ENCODE measurements around the gene ZP3.

ZP3 gene

GRCh38 chr7:76408121-76408560 is 16.6 kb upstream of the ZP3 start:
- H3K9ac ChIP-seq (ENCODE audit: low read length): no peak overlapping the region
- H2AFZ ChIP-seq (ENCODE audit: low read length): no peak overlapping the region
- H3K9me2 ChIP-seq (replicated peaks; ENCODE audit: insufficient read depth, low read length): no peaks in the 10 kb centered on the region
- H3K27ac ChIP-seq (ENCODE audit: low read length): no peak overlapping the region
- TF ChIP-seq EZH2 (optimal IDR thresholded peaks at IDR 0.05; ENCODE audit: low read depth, low read length) (no peak), EZH2phosphoT487 (IDR thresholded peaks at IDR 0.05; ENCODE audit: low read length) (no peak)
- TF ChIP-seq, protein P1, sequence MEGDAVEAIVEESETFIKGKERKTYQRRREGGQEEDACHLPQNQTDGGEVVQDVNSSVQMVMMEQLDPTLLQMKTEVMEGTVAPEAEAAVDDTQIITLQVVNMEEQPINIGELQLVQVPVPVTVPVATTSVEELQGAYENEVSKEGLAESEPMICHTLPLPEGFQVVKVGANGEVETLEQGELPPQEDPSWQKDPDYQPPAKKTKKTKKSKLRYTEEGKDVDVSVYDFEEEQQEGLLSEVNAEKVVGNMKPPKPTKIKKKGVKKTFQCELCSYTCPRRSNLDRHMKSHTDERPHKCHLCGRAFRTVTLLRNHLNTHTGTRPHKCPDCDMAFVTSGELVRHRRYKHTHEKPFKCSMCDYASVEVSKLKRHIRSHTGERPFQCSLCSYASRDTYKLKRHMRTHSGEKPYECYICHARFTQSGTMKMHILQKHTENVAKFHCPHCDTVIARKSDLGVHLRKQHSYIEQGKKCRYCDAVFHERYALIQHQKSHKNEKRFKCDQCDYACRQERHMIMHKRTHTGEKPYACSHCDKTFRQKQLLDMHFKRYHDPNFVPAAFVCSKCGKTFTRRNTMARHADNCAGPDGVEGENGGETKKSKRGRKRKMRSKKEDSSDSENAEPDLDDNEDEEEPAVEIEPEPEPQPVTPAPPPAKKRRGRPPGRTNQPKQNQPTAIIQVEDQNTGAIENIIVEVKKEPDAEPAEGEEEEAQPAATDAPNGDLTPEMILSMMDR (IDR thresholded peaks at IDR 0.05; ENCODE audit: low read length): no peak
- no peaks in the 10 kb centered on the region for H3F3A ChIP-seq (ENCODE audit: insufficient read depth, low read length)
- H3K9me3 ChIP-seq (replicated peaks; ENCODE audit: insufficient read depth, low read length): no peaks in the 10 kb centered on the region
- DNase-seq: no peak
- H3K36me3 ChIP-seq (replicated peaks; ENCODE audit: insufficient read depth, low read length): no peaks in the 10 kb centered on the region
- H3K4me1 ChIP-seq (ENCODE audit: low read length): peaks cover 4% of the 10 kb centered on the region; the same call in 1 of the 2 replicates
- H3K79me2 ChIP-seq (ENCODE audit: low read length): no peaks in the 10 kb centered on the region
- H4K20me1 ChIP-seq (ENCODE audit: insufficient read depth, low read length): no peaks in the 10 kb centered on the region
- H3K4me2 ChIP-seq (ENCODE audit: low read depth, low read length): no peak overlapping the region
- no peak overlapping the region for H3K4me3 ChIP-seq (ENCODE audit: low read length)
- no peaks in the 10 kb centered on the region for H3K27me3 ChIP-seq (replicated peaks; ENCODE audit: insufficient read depth, low read length)

- TF ChIP-seq EZH2 (optimal IDR thresholded peaks at IDR 0.05; ENCODE audit: low read depth, low read length) (no peak), EZH2phosphoT487 (IDR thresholded peaks at IDR 0.05; ENCODE audit: low read length) (no peak)
- TF ChIP-seq, protein P1 (IDR thresholded peaks at IDR 0.05; ENCODE audit: low read length): no peak
- Histone ChIP-seq H3F3A (ENCODE audit: insufficient read depth, low read length) (no peaks in the 10 kb centered on the region), H3K9me2 (replicated peaks; ENCODE audit: insufficient read depth, low read length) (no peaks in the 10 kb centered on the region), H2AFZ (ENCODE audit: low read length) (no peak within 1 kb of the TSS), H3K36me3 (replicated peaks; ENCODE audit: insufficient read depth, low read length) (no peaks in the 10 kb centered on the region), H3K27ac (ENCODE audit: low read length) (no peak within 1 kb of the TSS), H3K4me3 (ENCODE audit: low read length) (no peak within 1 kb of the TSS), H3K4me2 (ENCODE audit: low read depth, low read length) (no peak within 1 kb of the TSS), H4K20me1 (ENCODE audit: insufficient read depth, low read length) (no peaks in the 10 kb centered on the region), H3K27me3 (replicated peaks; ENCODE audit: insufficient read depth, low read length) (no peaks in the 10 kb centered on the region), H3K9me3 (replicated peaks; ENCODE audit: insufficient read depth, low read length) (no peaks in the 10 kb centered on the region), H3K79me2 (ENCODE audit: low read length) (no peaks in the 10 kb centered on the region), H3K9ac (ENCODE audit: low read length) (no peak within 1 kb of the TSS), H3K4me1 (ENCODE audit: low read length) (no peaks in the 10 kb centered on the region)
- DNase-seq: no peak
These were observed 15.2 kb upstream of the ZP3 start, which contains the start of gene SSC4D for GRCh38 chr7:76409537-76409936. Gene SSC4D, minus strand, starts transcription at chr7:76409697. Its CDS starts 5,258 bp downstream, at chr7:76404439.

- Histone ChIP-seq H3F3A (ENCODE audit: insufficient read depth, low read length) (no peaks in the 10 kb centered on the region), H2AFZ (ENCODE audit: low read length) (no peak overlapping the region), H3K4me2 (ENCODE audit: low read depth, low read length) (no peak overlapping the region), H3K4me1 (ENCODE audit: low read length) (no peaks in the 10 kb centered on the region), H3K79me2 (ENCODE audit: low read length) (no peaks in the 10 kb centered on the region), H3K9me3 (replicated peaks; ENCODE audit: insufficient read depth, low read length) (no peaks in the 10 kb centered on the region), H3K36me3 (replicated peaks; ENCODE audit: insufficient read depth, low read length) (no peaks in the 10 kb centered on the region), H3K4me3 (ENCODE audit: low read length) (no peak overlapping the region), H3K27me3 (replicated peaks; ENCODE audit: insufficient read depth, low read length) (no peaks in the 10 kb centered on the region), H4K20me1 (ENCODE audit: insufficient read depth, low read length) (no peaks in the 10 kb centered on the region), H3K27ac (ENCODE audit: low read length) (no peak overlapping the region), H3K9ac (ENCODE audit: low read length) (no peak overlapping the region), H3K9me2 (replicated peaks; ENCODE audit: insufficient read depth, low read length) (no peaks in the 10 kb centered on the region)
- TF ChIP-seq, protein P1 (IDR thresholded peaks at IDR 0.05; ENCODE audit: low read length): no peak
- TF ChIP-seq EZH2phosphoT487 (IDR thresholded peaks at IDR 0.05; ENCODE audit: low read length): no peak
- DNase-seq: no peak
These were observed 13.1 kb upstream of the ZP3 start for GRCh38 chr7:76411626-76412025.

Measured in MM.1S (cell line).